ENCODE measurements around the gene LEFTY1. TPM values are rescaled to one million over a fixed set of nuclear protein-coding genes. Genes with fewer than 3 reads are reported as not detected.
A peak's percentile ranks its signal among the peaks of the same experiment; 100 is the strongest.

The LEFTY1 gene
- total RNA-seq, 3 donors from 2014 or later = 0.48 TPM; not detected in 2

DNA sequence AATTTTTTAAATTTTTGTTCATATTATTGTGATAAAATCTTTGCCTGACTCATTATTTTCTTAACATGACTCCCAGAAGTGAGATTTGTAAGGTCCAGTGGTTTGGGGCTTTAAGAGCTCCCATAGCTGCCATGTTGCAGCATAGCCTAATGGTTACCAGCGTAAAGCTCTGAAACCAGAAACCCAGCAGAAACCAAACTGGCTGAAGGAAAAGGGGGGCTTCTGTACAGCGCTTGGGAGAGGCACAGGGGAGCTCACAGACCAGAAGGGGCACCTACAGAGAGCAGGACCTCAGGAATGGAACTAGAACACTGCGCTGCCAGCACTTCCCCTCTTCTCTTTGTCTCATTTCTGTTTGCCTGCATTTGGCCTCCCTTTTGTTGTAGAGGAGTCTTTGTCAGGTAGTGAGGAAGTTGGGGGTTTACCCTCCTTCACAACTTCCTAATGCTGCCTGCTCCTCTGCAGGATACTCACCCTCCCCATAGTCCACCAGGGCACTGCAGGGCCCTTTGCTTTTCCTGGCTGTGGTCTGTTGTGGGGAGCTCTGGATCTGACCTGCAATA, 37.7 kb upstream of the LEFTY1 start:
- peaks cover 0 to 14% of the 10 kb centered on the region in 2 donors for H3K4me1 ChIP-seq
- no peak overlapping the region for H3K27ac ChIP-seq
- H3K36me3 ChIP-seq = no peaks in the 10 kb centered on the region
- H3K9me3 ChIP-seq = no peaks in the 10 kb centered on the region
- no peak for DNase-seq (ENCODE audit: low spot score in 2 of 2)
- H3K27me3 ChIP-seq = no peaks in the 10 kb centered on the region
- TF ChIP-seq, protein P1, sequence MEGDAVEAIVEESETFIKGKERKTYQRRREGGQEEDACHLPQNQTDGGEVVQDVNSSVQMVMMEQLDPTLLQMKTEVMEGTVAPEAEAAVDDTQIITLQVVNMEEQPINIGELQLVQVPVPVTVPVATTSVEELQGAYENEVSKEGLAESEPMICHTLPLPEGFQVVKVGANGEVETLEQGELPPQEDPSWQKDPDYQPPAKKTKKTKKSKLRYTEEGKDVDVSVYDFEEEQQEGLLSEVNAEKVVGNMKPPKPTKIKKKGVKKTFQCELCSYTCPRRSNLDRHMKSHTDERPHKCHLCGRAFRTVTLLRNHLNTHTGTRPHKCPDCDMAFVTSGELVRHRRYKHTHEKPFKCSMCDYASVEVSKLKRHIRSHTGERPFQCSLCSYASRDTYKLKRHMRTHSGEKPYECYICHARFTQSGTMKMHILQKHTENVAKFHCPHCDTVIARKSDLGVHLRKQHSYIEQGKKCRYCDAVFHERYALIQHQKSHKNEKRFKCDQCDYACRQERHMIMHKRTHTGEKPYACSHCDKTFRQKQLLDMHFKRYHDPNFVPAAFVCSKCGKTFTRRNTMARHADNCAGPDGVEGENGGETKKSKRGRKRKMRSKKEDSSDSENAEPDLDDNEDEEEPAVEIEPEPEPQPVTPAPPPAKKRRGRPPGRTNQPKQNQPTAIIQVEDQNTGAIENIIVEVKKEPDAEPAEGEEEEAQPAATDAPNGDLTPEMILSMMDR (IDR thresholded peaks at IDR 0.05) = no peak
- no peak for TF ChIP-seq POLR2A (IDR thresholded peaks at IDR 0.05)
- no peak for TF ChIP-seq POLR2AphosphoS5 (IDR thresholded peaks at IDR 0.05)
- intact Hi-C loops (cut with DNase I; ENCODE audit: low total_unique reads) = no loop called here
- H3K4me3 ChIP-seq = no peak overlapping the region

DNA sequence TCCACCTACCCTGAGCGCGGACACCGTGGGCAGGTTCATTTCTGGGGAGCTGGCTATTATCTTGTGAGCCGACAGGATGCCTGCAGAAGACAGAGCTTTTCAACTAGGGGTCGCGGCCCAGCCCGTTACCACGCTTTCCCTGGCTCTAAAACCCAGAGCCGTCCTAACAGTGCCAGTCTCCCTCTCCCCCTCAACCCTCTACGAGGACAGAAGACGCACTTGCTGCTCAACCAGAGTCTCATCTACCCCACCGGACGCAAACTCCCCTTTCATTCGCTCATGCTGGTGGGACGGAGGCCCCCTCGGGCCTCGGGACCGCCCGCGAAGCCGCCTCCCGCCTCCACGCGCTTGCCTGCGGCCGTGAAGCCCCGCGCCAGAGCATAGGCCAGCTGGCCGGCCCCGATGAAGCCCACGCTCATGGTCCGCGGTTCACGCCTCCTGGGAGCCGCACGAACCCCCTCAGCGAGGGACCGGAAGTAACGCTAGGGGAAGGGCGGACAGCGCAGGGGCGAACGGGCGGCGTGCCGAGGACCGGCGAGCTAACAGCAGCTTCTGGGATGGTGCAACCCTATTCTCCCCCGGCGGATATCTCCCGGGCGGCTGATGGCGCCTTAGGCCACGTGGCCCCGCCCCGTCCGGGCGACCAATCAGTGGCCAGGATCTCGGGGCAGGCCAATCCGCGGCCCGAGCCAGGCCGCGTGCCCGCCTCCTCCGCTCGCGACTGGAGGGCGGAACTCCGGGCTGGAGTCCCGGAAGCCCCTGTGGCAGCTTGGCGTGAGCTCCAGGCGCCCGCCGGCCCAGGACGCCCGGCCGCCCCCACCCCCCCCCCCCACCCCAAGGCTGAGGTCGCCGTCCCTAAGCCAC, 35.0 kb upstream of the LEFTY1 start, which contains the start of gene PYCR2:
TSS of gene PYCR2 (minus strand) at position 559 of the 864 bp plus-strand sequence. CDS start at position 419, 140 bp downstream.
- Histone ChIP-seq H3K27ac (peak within 1 kb of the TSS; percentile 95), H3K9me3 (no peaks in the 10 kb centered on the region), H3K27me3 (no peaks in the 10 kb centered on the region), H3K36me3 (no peaks in the 10 kb centered on the region), H3K4me3 (peak within 1 kb of the TSS; percentile 88 to 93 (median 89)), H3K4me1 (peaks cover 0 to 19% of the 10 kb centered on the region in 2 donors)
- TF ChIP-seq POLR2AphosphoS5 (IDR thresholded peaks at IDR 0.05) = peak; percentile 85 to 87 (median 86)
- TF ChIP-seq POLR2A (IDR thresholded peaks at IDR 0.05) = peak; percentile 77
- TF ChIP-seq, protein P1 (IDR thresholded peaks at IDR 0.05) = no peak
- intact Hi-C loops (cut with DNase I; ENCODE audit: low total_unique reads) = loop anchor here (5.0 kb wide), 2 partner anchors 42 to 307 kb away; partner anchors contain the start of gene TMEM63A
- DNase-seq (ENCODE audit: low spot score in 2 of 2) = peak; percentile 91 to 93

DNA sequence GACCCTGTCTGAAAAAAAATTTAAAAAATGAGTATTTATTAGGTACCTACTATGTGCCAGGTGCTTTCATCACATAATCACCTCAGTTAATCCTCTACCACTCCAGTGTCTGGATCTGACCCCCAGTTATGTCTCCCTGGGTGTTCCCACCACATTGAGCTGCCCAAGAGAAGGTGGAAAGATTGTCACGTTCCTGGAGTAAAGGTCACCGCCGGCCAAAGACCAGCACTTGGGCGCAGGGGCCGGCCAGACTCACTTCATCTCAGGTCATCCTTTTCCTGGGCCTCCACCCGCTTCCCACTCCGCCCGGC, 34.4 kb upstream of the LEFTY1 start:
- TF ChIP-seq POLR2AphosphoS5 (IDR thresholded peaks at IDR 0.05) = no peak
- TF ChIP-seq, protein P1 (IDR thresholded peaks at IDR 0.05) = no peak
- no peak for TF ChIP-seq POLR2A (IDR thresholded peaks at IDR 0.05)
- intact Hi-C loops (cut with DNase I; ENCODE audit: low total_unique reads) = loop anchor here (5.0 kb wide), 2 partner anchors 41 to 306 kb away; partner anchors contain the start of gene TMEM63A
- H3K4me3 ChIP-seq = peak overlapping the region; percentile 88 to 93 (median 89)
- no peaks in the 10 kb centered on the region for H3K36me3 ChIP-seq
- no peaks in the 10 kb centered on the region for H3K9me3 ChIP-seq
- peaks cover 0 to 19% of the 10 kb centered on the region in 2 donors for H3K4me1 ChIP-seq
- no peaks in the 10 kb centered on the region for H3K27me3 ChIP-seq
- H3K27ac ChIP-seq = peak overlapping the region; percentile 95
- no peak for DNase-seq (ENCODE audit: low spot score in 2 of 2)

DNA sequence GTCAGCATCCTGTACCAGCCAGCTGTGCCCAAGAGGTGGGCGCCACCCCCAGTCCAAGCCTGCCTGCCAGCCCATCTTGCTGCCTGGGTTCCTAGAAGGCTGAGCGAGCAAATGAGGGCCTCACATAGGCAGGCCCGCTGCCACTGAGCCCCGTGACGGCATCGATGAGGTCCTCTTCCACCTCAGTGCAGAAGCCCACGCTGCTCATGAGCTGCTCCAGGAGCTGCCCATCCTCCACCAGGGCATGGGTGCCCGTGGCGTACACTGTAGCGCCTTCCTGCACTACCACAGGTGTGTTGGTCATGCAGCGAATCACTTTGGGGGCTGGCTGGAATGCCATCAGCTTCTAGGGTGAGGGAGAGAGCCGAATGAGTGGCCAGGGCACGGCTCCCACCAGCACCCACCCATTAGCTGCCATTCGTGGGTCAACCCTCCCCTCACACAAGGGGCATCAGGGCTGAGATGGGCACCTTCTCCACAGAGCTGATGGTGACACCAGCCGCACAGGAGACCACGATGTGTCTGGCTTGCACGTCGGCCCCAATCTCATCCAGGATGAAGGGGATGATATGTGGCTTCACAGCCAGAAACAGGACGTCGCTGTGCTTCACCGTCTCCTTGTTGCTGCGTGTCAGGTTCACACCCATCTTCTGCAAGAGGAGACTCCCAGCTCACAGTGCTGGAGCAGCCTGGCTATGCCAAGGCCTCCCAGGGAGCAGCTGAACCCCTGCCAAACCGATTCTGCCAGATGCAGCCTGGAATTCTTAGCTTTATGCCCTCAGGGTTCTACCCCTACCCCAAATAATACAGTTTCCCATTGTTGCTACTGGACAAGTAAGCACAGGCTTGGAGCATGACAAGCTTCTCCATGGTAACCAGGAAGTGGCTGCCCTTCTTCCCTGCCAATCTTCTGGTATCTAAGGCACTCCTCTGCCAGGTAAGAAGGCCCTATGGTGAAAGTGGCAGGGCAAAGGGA, 33.1 kb upstream of the LEFTY1 start:
- H3K27me3 ChIP-seq = no peaks in the 10 kb centered on the region
- no peak overlapping the region for H3K4me3 ChIP-seq
- peak in 2 of 3 donors; percentile 15 to 20 for TF ChIP-seq POLR2AphosphoS5 (IDR thresholded peaks at IDR 0.05)
- TF ChIP-seq, protein P1 (IDR thresholded peaks at IDR 0.05) = no peak
- no peak for TF ChIP-seq POLR2A (IDR thresholded peaks at IDR 0.05)
- intact Hi-C loops (cut with DNase I; ENCODE audit: low total_unique reads) = loop anchor here (5.0 kb wide), 2 partner anchors 40 to 305 kb away; partner anchors contain the start of gene TMEM63A
- H3K9me3 ChIP-seq = no peaks in the 10 kb centered on the region
- DNase-seq (ENCODE audit: low spot score in 2 of 2) = peak in 1 of 2 donors; percentile 64
- H3K4me1 ChIP-seq = peaks cover 0 to 19% of the 10 kb centered on the region in 2 donors
- H3K36me3 ChIP-seq = no peaks in the 10 kb centered on the region
- H3K27ac ChIP-seq = peak overlapping the region; percentile 95
